HTR-8/SVneo (cell line): Measurements from ENCODE around the gene OIP5.
"Not testable (repeated sequence)": the region's sequence is repeated elsewhere in the genome, so short reads cannot be mapped to it uniquely, and the experiment has no call there.

Source experiments
- DNase-seq: peaks from one replicate; pipeline ENCODE4 v3.0.0; 2011; ENCODE audit warnings: low spot score, mixed read lengths; ENCODE audit not compliant: insufficient read length
- FAIRE-seq: peaks from 2 replicates; lab custom pipeline; 2011; peaks lifted over from hg19 to GRCh38; lab: Jason Lieb, UNC

OIP5 gene

DNA sequence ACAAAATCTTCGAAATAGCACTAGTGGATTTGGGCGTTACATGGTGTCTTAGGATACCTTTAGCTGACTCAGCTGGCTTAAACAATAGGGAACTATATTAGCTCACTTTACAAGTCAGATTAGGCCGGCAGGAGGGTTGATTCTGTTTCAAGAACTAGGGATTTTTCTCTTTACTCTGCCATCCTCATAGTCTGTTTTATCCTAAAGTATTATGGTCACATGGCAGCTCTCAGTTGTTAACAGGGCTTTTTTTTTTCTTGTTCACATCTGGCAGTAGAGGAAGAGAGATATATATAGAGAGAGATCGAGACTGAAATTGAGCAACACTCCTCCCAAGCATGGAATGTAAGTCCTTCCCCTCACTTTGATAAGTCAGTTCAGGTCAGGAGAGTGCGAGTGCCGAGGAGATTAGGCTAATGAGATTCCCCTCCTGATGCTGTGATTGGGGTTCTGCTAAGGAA, 68.5 kb downstream of the OIP5 start:
- no peak for FAIRE-seq
- DNase-seq: no peak

GRCh38 chr15:41262571-41262970, 69.8 kb downstream of the OIP5 start:
- no peak for FAIRE-seq

DNA sequence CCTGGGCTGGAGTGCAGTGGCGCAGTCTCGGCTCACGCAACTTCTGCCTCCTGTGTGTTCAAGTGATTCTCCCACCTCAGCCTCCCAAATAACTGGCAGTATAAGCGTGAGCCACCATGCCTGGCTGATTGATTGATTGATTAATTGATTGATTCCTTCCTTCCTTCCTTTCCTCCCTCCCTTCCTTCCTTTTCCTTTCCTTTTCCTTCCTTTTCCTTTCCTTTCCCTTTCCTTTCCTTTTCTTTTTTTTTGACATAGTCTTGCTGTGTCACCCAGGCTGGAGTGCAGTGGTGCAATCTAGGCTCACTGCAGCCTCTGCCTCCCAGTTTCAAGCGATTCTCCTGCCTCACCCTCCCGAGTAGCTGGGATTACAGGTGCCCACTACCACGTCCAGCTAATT, 71.5 kb downstream of the OIP5 start:
- not testable (repeated sequence) for FAIRE-seq, DNase-seq

More at GRCh38 chr15:41262571-41262970, 69.8 kb downstream of the OIP5 start:
- no peak for DNase-seq

DNA sequence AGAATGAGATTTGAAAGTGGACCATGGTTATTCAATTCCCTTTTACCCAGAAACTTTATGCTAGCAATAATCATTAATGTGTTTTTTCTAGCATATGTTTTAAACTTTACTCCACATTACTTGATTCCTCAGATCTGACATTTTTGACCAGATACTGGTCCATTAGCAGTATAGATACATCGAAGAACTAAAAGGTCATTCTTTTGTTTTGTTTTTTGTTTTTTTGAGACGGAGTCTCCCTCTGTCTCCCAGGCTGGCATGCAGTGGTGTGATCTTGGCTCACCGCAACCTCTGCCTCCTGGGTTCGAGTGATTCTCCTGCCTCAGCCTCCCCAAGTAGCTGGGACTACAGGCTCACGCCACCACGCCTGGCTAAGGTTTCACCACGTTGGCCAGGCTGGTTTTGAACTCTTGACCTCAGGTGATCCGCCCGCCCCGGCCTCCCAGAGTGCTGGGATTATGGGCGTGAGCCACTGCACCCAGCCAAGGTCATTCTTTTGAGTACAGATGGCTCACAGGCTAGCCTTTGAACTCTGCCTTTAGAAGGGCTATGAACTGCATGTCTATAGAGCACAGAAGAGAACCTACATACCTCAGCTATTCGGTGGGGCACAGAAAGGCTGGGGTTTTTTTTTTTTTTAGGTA, 72.7 kb downstream of the OIP5 start:
- DNase-seq (no peak), FAIRE-seq (no peak)
